ENCODE results near the gene FAM236D.
"Not testable (repeated sequence)": the region's sequence is repeated elsewhere in the genome, so short reads cannot be mapped to it uniquely, and the experiment has no call there.

The FAM236D gene

DNA sequence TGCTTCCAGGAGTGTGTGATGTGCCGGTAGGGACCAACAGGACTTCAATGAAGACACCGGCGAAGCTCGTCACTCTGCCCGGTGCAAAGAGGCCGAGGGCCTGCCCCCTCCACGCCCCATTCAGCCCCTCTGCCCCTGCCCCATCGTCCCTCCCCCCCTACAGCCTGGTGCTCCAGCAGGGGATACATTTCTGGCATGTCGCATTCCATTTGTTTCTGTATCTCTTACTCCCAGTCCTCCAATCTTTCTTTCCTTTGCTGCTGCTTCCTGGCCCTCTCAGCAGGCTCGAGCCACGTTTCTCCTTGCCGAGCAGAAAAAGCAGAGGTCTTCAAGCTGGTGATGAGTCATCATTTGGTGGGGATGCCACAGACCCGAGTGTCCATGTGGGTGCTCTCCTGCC is at the start of gene FAM236D:
Gene FAM236D (minus strand): TSS at position 101 of the 400 bp plus-strand sequence. CDS start 100 bp downstream, at position 1.
- H3K4me3 ChIP-seq (ENCODE audit: low read depth, low read length); DNase-seq (ENCODE audit: low read depth): not testable (repeated sequence)

DNA sequence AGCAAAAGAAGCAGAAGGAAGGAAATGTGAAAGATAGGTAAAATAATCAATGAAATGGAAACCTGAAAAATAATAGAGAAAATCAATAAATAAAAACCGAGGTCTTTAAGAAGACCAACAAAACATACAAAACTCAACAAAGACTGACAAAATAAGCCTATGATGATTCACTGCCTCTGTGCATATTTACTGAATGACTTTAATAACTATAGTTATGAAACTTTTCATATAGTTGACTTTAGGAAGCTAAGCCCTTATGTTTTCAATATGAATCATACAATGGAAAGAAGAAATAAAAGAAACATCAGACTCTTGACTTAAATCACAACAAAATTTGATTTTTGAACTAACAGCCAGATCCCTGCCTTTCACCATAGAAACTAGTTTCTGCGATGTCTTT is 29.5 kb upstream of the FAM236D start:
- H3K4me3 ChIP-seq (ENCODE audit: low read depth, low read length); DNase-seq (ENCODE audit: low read depth): not testable (repeated sequence)

DNA sequence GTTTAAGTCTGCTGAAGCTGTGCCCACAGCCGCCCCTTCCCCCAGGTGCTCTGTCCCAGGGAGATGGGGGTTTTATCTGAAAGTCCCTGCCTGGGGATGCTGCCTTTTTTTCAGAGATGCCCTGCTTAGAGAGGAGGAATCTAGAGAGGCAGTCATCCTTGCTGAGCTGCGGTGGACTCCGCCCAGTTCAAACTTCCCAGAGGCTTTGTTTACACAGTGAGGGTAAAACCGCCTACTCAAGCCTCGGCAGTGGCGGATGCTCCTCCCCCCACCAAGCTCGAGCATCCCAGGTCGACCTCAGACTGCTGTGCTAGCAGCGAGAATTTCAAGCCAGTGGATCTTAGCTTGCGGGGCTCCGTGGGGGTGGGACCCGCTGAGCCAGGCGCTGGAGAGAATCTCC is 22.7 kb upstream of the FAM236D start:
- not testable (repeated sequence) for H3K4me3 ChIP-seq (ENCODE audit: low read depth, low read length); DNase-seq (ENCODE audit: low read depth)

DNA sequence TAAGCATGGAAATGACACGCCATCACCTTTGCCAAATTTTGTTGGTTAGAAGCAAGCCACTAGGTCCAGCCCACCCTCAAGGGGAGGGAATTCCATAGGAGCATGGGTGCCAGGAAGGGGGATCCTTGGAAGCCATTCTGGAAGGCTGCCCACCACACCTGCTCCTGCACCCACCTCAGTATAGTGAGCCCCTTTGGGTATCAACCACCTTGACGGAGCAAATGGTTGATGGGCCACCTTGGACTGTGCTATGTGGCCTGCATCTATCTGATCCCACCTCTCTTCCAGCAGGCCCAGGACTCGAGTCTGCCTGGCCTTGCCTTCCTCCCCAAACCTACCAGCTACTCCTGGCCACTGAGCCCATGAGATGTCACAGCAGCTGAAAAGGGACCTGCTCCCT is 17.6 kb downstream of the FAM236D start:
- H3K4me3 ChIP-seq (ENCODE audit: low read depth, low read length), result not testable (repeated sequence)

DNA sequence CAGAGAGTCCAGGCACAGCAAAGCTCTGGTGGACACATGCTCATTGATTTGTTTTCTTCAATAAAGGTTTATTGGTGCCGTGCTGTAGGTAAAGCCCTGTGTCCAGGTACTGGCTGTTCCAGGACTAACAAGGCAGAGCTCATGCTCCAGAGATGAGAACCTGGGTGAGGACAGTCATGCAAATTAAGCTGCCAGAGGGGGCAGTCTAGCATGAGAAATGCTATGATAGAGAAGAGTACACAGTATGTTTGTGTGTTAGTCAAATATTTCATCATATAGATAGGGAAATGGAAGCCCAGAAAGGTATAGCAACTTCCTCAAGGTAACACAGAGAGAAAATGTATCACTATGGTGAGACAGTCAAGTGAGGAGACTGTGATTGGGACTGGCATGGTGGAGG is 19.9 kb downstream of the FAM236D start:
- not testable (repeated sequence) for H3K4me3 ChIP-seq (ENCODE audit: low read depth, low read length); DNase-seq (ENCODE audit: low read depth)

More for the DNA sequence above, 17.6 kb downstream of the FAM236D start:
- not testable (repeated sequence) for DNase-seq (ENCODE audit: low read depth)

DNA sequence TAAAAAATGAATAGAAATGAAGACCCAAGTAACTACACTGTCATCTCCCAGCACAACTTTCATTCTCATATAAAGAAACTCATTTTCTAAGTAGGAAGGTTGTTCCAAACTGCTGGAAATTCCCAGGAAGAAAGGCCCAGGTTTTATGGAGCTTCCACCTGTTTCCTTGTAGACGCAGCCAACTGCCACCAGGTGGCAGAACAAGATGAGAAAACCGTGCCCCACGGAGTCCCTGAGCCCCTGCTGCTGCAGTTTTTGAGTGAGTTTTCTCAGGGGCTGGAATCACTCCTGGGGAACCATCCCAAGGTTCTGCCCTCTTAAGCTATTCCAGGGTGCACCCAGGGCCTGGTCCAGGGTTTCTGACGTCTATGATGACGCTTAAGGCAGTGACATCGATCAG is 24.0 kb downstream of the FAM236D start:
- DNase-seq (ENCODE audit: low read depth); H3K4me3 ChIP-seq (ENCODE audit: low read depth, low read length): not testable (repeated sequence)

DNA sequence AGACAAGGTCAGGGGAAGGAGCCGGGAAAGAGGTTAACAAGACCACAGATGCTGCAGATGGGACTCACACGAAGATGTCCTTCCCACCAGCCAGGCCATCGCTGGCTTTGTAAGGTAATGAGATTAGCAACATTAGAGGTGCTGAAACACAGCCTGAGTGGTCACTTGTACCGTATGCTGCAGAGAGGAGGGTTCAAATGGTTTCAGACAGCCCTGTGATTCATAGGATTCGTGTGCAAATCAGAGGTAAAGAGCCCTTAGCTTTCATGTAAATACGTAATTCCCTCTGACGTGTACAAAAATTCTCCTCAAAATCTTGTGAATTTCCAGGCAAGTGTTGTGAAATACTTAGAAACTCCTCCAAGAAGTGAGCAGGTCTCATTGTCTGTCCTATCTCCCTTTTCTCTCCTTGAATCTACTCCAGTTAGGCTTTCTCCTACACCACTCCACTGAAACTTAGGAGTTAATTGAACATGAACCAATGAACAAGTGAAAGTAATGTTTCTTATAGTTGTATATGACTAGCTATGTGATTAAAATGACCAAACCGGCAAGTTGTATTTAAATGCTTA is 24.6 kb downstream of the FAM236D start:
- not testable (repeated sequence) for DNase-seq (ENCODE audit: low read depth); H3K4me3 ChIP-seq (ENCODE audit: low read depth, low read length)

DNA sequence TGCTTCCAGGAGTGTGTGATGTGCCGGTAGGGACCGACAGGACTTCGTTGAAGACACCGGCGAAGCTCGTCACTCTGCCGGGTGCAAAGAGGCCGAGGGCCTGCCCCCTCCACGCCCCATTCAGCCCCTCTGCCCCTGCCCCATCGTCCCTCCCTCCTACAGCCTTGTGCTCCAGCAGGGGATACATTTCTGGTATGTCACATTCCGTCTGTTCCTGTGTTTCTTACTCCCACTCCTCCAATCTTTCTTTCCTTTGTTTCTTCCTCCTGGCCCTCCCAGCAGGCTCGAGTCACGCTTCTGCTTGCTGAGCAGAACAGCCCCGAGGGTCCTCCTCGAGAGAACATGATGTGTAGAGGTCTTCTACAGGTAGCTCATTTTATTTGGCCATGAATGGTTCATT is 25.4 kb downstream of the FAM236D start, which contains the start of gene FAM236B:
Gene FAM236B (minus strand): TSS at position 101 of the 400 bp plus-strand sequence. CDS start 100 bp downstream, at position 1.
- DNase-seq (ENCODE audit: low read depth); H3K4me3 ChIP-seq (ENCODE audit: low read depth, low read length): not testable (repeated sequence)

DNA sequence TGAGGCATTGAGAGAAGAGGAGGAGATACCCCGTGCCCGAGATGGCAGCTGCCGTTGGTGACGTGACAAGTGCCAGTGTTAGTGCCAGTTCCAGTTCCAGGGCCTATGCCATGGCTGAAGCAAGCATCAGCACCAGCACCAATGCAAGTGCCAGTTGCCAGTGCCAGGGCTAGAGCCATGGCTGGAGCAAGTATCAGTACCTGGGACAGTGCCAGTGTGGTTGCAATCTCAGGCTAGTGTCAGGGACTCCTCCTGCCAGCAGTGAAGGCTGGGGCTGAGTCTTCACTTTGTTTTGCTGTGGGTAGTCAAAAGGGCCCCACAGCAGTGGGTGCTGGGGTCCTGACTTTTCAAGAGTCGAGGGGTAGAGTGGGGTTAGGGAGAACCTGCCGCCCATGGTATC is 29.9 kb downstream of the FAM236D start:
- DNase-seq (ENCODE audit: low read depth), result not testable (repeated sequence)

DNA sequence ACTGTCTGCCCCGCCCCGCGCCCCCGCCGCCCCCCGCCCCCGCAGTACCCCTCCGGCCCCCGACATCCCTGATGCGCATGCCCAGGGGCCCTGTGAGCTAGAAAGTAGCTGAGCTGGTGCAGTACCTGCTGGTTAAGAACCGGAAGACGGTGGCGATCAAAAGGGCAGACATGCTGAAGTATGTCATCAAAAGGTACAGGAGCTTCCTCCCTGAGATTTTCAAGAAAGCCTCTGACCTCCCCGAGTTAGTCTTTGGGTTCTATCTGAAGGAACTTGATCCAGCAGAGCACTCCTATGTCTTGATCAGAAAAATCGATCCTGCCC is 30.6 kb downstream of the FAM236D start:
- not testable (repeated sequence) for DNase-seq (ENCODE audit: low read depth); H3K4me3 ChIP-seq (ENCODE audit: low read depth, low read length)

More for the DNA sequence above, 29.9 kb downstream of the FAM236D start:
- H3K4me3 ChIP-seq (ENCODE audit: low read depth, low read length), result not testable (repeated sequence)

DNA sequence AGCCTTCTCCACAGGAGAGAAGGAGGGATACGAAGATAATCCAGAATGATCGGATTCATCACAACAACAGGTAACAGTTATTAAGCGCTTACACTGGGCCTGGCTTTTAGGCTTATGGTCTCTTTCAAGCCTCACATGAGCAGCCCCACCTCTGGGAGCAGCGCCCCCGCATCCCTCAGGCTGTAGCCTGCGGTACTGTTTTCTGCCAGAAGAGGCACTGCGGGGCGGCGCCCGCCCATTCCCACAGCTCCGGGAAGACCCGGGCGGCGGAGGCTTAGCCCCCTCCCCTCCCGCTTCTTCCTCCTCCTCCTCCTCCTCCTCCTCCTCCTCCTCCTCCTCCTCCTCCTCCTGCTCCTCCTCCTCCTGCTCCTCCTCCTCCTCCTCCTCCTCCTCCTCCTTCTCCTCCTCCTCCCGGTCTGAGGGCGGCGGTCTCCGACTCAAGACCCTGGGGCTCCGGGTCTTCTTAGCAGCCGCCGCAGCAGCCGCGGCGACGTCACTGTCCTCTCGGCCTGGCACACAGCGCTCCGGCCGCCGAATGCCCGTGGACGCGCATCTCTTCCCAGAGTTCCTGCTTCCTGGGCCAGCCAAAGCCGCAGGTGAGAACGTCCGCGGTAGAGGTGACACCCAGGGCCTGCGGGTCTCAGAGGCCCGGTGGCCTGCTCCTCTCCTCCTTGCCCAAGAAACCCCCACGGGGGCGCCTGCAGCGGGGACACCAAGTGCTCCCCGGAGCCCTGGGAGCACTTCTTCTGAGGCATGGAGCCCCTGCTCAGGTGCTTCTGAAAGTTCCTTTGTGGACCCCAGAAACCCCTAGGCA is 31.1 kb downstream of the FAM236D start, which contains the start of gene DMRTC1B:
Gene DMRTC1B (plus strand): TSS at position 238 of the 814 bp plus-strand sequence. CDS start 68,246 bp downstream, outside the sequence.
- not testable (repeated sequence) for H3K4me3 ChIP-seq (ENCODE audit: low read depth, low read length); DNase-seq (ENCODE audit: low read depth)

DNA sequence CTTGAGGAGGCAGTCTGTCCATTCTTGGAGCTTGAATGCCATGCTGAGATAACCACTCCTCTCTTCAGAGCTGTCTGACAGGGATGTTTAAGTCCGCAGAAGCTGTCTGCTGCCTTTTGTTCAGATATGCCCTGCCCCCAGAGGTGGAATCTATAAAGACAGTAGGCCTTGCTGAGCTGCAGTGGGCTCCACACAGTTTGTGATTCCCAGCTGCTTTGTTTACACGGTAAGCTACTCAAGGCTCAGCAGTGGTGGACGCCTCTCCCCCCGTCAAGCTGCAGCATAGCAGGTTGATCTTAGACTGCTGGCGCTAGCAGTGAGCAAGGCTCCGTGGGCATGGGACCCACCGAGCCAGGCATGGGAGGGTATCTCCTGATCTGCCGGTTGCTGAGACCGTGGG is 47.6 kb downstream of the FAM236D start:
- DNase-seq (ENCODE audit: low read depth); H3K4me3 ChIP-seq (ENCODE audit: low read depth, low read length): not testable (repeated sequence)

Data from GM12864 (cell line).